GM12878 (cell line): ENCODE results near the gene ESPL1. TPM values are rescaled to one million over a fixed set of nuclear protein-coding genes. Genes with fewer than 3 reads are reported as not detected.

ENCODE experiments used
- ATAC-seq: fragments of 200-7000 bp; cut with Tn5 transposase; 3 replicates; pipeline ENCODE4 v1.9.1; 2020; ENCODE audit warnings: mild to moderate bottlenecking, moderate library complexity
- BruUV-seq: library from RNA; stranded (reverse); fragments of 400-500 nt; replicated peaks from 2 replicates; lab custom pipeline; 2021; lab: Mats Ljungman, UMichigan
- CTCF ChIA-PET: fragments of 300-600 bp; sonication (Branson Sonifier 250); formaldehyde crosslinking; extraction: SDS; loops from one replicate; lab custom pipeline; 2021; ENCODE audit warnings: inconsistent platforms; lab: Yijun Ruan, JAX
- POLR2A ChIA-PET: fragments of 350-600 bp; formaldehyde crosslinking; extraction: SDS; loops from one replicate; lab custom pipeline; 2021; ENCODE audit warnings: inconsistent platforms; lab: Charles Lee
- RAD21 ChIA-PET: fragments of 300-600 bp; sonication (Branson Sonifier 250); formaldehyde crosslinking; loops from one replicate; lab custom pipeline; 2023; ENCODE audit warnings: antibody characterized with exemption; ENCODE audit not compliant: unreplicated experiment; lab: Charles Lee
- SMC1A ChIA-PET: fragments of 300-600 bp; sonication (Branson Sonifier 250); formaldehyde crosslinking; loops from one replicate; lab custom pipeline; 2023; ENCODE audit not compliant: unreplicated experiment, uncharacterized antibody; lab: Charles Lee
- DNase-seq: peaks from one replicate; pipeline ENCODE4 v3.0.0-alpha.2; 2011; ENCODE audit warnings: low read depth, low spot score
- FAIRE-seq: peaks from 3 replicates; lab custom pipeline; 2011; peaks lifted over from hg19 to GRCh38; lab: Jason Lieb, UNC
- H2AFZ ChIP-seq: 2 replicates; pipeline ENCODE4 v1.6.0; 2011; ENCODE audit warnings: low read depth, low read length, control low read depth; ENCODE audit not compliant: control insufficient read depth
- H3K27ac ChIP-seq: 2 replicates; pipeline ENCODE4 v1.5.1; 2011; ENCODE audit warnings: control low read depth; ENCODE audit not compliant: control insufficient read depth, insufficient read depth
- H3K27me3 ChIP-seq, 2 experiments: replicated peaks in 1 of 2; 2 replicates each; pipeline versions ENCODE4 v1.6.0 to v1.6.1; 2011; ENCODE audit warnings: low read length in 1 of 2; ENCODE audit not compliant: control insufficient read depth in 2 of 2, insufficient read depth in 2 of 2
- H3K36me3 ChIP-seq, 2 experiments: 2 replicates each; pipeline ENCODE4 v1.5.1; 2011; ENCODE audit warnings: low read length in 1 of 2; ENCODE audit not compliant: control insufficient read depth in 2 of 2, insufficient read depth in 2 of 2
- H3K4me1 ChIP-seq: 2 replicates; pipeline ENCODE4 v1.6.1; 2011; ENCODE audit warnings: mild to moderate bottlenecking, low read length, moderate library complexity, mixed read lengths; ENCODE audit not compliant: control insufficient read depth, insufficient read depth
- H3K4me2 ChIP-seq: 2 replicates; pipeline ENCODE4 v1.6.0; 2011; ENCODE audit warnings: control low read depth; ENCODE audit not compliant: control insufficient read depth, insufficient read depth
- H3K4me3 ChIP-seq: fragments of 200-600 bp; sonication (generic); 2 replicates; pipeline ENCODE4 v1.5.1; 2016
- H3K79me2 ChIP-seq: 2 replicates; pipeline ENCODE4 v1.6.0; 2011; ENCODE audit warnings: low read length; ENCODE audit not compliant: control insufficient read depth, insufficient read depth
- H3K9ac ChIP-seq: 2 replicates; pipeline ENCODE4 v1.8.0; 2011; ENCODE audit warnings: low read length, control low read depth, mixed read lengths; ENCODE audit not compliant: control insufficient read depth, insufficient read depth
- H3K9me3 ChIP-seq: replicated peaks from 3 replicates; pipeline ENCODE4 v1.5.1; 2011; ENCODE audit warnings: mild to moderate bottlenecking, low read length; ENCODE audit not compliant: control insufficient read depth, insufficient read depth
- H4K20me1 ChIP-seq: 2 replicates; pipeline ENCODE4 v1.6.0; 2011; ENCODE audit not compliant: control insufficient read depth, insufficient read depth
- ATF3 ChIP-seq: IDR thresholded peaks from 2 replicates; pipeline ENCODE4 v1.6.1; 2011; ENCODE audit warnings: low read depth, mild to moderate bottlenecking, low read length, moderate library complexity, borderline replicate concordance; ENCODE audit errors: extremely low read depth
- BMI1 ChIP-seq: fragments of 450-650 bp; IDR thresholded peaks from 2 replicates; pipeline ENCODE4 v1.6.1; 2016; ENCODE audit warnings: mild to moderate bottlenecking, moderate library complexity, borderline replicate concordance
- CREB1 ChIP-seq: IDR thresholded peaks from 2 replicates; pipeline ENCODE4 v1.6.1; 2012; ENCODE audit warnings: low read depth, mild to moderate bottlenecking, inconsistent platforms
- HDAC6 ChIP-seq: fragments of 200-600 bp; sonication (generic); IDR thresholded peaks from one replicate; pipeline ENCODE4 v1.8.0; 2017; ENCODE audit warnings: antibody characterized with exemption; ENCODE audit not compliant: unreplicated experiment
- IRF4 ChIP-seq: IDR thresholded peaks from 2 replicates; pipeline ENCODE4 v1.6.1; 2011; ENCODE audit warnings: low read depth, low read length
- MXI1 ChIP-seq: fragments of 150-350 bp; IDR thresholded peaks from 2 replicates; pipeline ENCODE4 v1.6.1; 2011; ENCODE audit warnings: low read depth, mild to moderate bottlenecking, inconsistent platforms, low read length, improper control_type of control experiment
- POLR2AphosphoS5 ChIP-seq: IDR thresholded peaks from 2 replicates; pipeline ENCODE4 v1.6.1; 2011; ENCODE audit warnings: mild to moderate bottlenecking, low read length, inconsistent platforms
- PRDM15 ChIP-seq: fragments of 450-650 bp; formaldehyde crosslinking; IDR thresholded peaks from 2 replicates; pipeline ENCODE4 v1.4.0; 2020; ENCODE audit warnings: mild to moderate bottlenecking, moderate library complexity
- TCF7 ChIP-seq: IDR thresholded peaks from 2 replicates; pipeline ENCODE4 v1.6.1; 2014; ENCODE audit warnings: antibody characterized with exemption, borderline replicate concordance
- ZSCAN29 ChIP-seq: fragments of 450-650 bp; IDR thresholded peaks from 2 replicates; pipeline ENCODE4 v1.6.1; 2017; ENCODE audit warnings: mild to moderate bottlenecking, moderate library complexity
- WGBS: methylation state at CpG from one replicate; pipeline ENCODE4 v1.1.6; 2016; ENCODE audit warnings: low lambda C conversion rate; ENCODE audit not compliant: insufficient replicate concordance, insufficient coverage; ENCODE audit errors: missing lambda C conversion rate; 5-methylcytosine and 5-hydroxymethylcytosine counted together
- in situ Hi-C: fragments of 300-500 bp; cut with MboI; formaldehyde crosslinking; loops from 9 replicates; pipeline ENCODE4 v1.14.3; 2018; ENCODE audit warnings: mixed read lengths
- intact Hi-C: fragments of 100-400 bp; cut with micrococcal nuclease; formaldehyde crosslinking; loops from one replicate; pipeline ENCODE4 v1.14.2; 2022; ENCODE audit not compliant: unreplicated experiment
- polyA plus RNA-seq, 11 experiments: library from polyadenylated mRNA; depleted of rRNA in 4 of 11; unstranded in 6 of 11; stranded (reverse) in 5 of 11; fragments of >200 nt; fragmentation: Nextera tagmentation in 4 of 11; fragmentation: Illumina TruSeq in 1 of 11; extraction: Ambion mirVana in 4 of 11; extraction: Trizol in 1 of 11; gene quantifications; 1 replicate in 1 of 11; 2 replicates in 10 of 11; pipeline versions ENCODE4 v1.2.1 to v1.2.3, GENCODE V29; 2011 to 2016; ENCODE audit warnings: inconsistent platforms in 2 of 11, missing spikeins in 2 of 11, low read depth in 1 of 11
- total RNA-seq, 4 experiments: library from RNA; depleted of rRNA in 3 of 4; stranded (reverse); fragments of >200 nt in 3 of 4; fragmentation: Illumina TruSeq in 1 of 4; extraction: Trizol in 1 of 4; gene quantifications; 2 replicates each; pipeline versions ENCODE4 v1.2.1 to v1.2.3, GENCODE V29; 2013 to 2021

Gene ESPL1
- total and polyA plus RNA-seq, 10 of the 15 experiments (the other 5 are each of a cell fraction or from before 2014, with no cell fraction given), result 2.1 to 61.9 (median 21.2) TPM

GRCh38 chr12:53222806-53223261, 45.3 kb upstream of the ESPL1 start:
- no peak for DNase-seq
- in situ Hi-C loops (no loop called here), intact Hi-C loops (loop anchor here (5.0 kb wide), 1 partner anchor 44 kb away; the partner anchor contains the start of gene ESPL1)
- FAIRE-seq, result no peak
- Histone ChIP-seq H4K20me1 (no peaks in the 10 kb centered on the region), H3K79me2 (peaks cover 4% of the 10 kb centered on the region; the same call in 1 of the 2 replicates), H3K4me3 (no peak overlapping the region), H3K9me3 (no peaks in the 10 kb centered on the region), H3K27me3 (no peaks in the 10 kb centered on the region), H3K9ac (no peak overlapping the region), H3K36me3 (no peaks in the 10 kb centered on the region), H3K27ac (no peak overlapping the region), H3K4me2 (peak overlapping the region; percentile 90; the same call in 1 of the 2 replicates), H3K4me1 (peaks cover 19% of the 10 kb centered on the region), H2AFZ (no peak overlapping the region)
- ChIA-PET SMC1A (interaction anchor here (0.7 kb wide), 2 partner anchors 36 to 218 kb away, joined by 3 read pairs; no protein-coding TSS in a partner anchor), CTCF (interaction anchor here (0.7 to 1.1 kb wide), 2 partner anchors 45 to 62 kb away, joined by 3 read pairs; no protein-coding TSS in a partner anchor), RAD21 (interaction anchor here (1.3 to 1.8 kb wide), 2 partner anchors 28 to 98 kb away, joined by 3 to 4 read pairs; partner anchors contain the start of gene AAAS), POLR2A (interaction anchor here (1.0 to 1.2 kb wide), 2 partner anchors 18 to 157 kb away, joined by 3 read pairs; no protein-coding TSS in a partner anchor)
- ATAC-seq, result no peak
- BruUV-seq, result no TSS peak
- WGBS, result 77% methylated on average over 4 of the region's 4 CpGs
- TF ChIP-seq MXI1 (no peak), HDAC6 (no peak), BMI1 (no peak), CREB1 (no peak)

- H3K27ac ChIP-seq, result no peak overlapping the region
- ChIA-PET SMC1A (interaction anchor here (0.7 to 1.1 kb wide), 2 partner anchors 37 to 44 kb away, joined by 3 to 4 read pairs; partner anchors contain the start of gene ESPL1), POLR2A (interaction anchor here (0.6 to 1.2 kb wide), 3 partner anchors 19 to 156 kb away, joined by 3 read pairs; no protein-coding TSS in a partner anchor), CTCF (interaction anchor here (0.7 to 1.1 kb wide), 2 partner anchors 44 to 63 kb away, joined by 3 read pairs; no protein-coding TSS in a partner anchor), RAD21 (interaction anchor here (1.3 to 1.8 kb wide), 2 partner anchors 28 to 98 kb away, joined by 3 to 4 read pairs; partner anchors contain the start of gene AAAS)
- H3K27me3 ChIP-seq, result no peaks in the 10 kb centered on the region
- FAIRE-seq (no peak), DNase-seq (no peak), ATAC-seq (no peak)
- no peaks in the 10 kb centered on the region for H4K20me1 ChIP-seq
- no peaks in the 10 kb centered on the region for H3K9me3 ChIP-seq
- no peak overlapping the region for H2AFZ ChIP-seq
- BruUV-seq, result no TSS peak
- intact Hi-C loops, result loop anchor here (5.0 kb wide), 1 partner anchor 44 kb away; the partner anchor contains the start of gene ESPL1
- H3K9ac ChIP-seq, result no peak overlapping the region
- H3K4me1 ChIP-seq, result peaks cover 17% of the 10 kb centered on the region
- peaks cover 4% of the 10 kb centered on the region; the same call in 1 of the 2 replicates for H3K79me2 ChIP-seq
- no peaks in the 10 kb centered on the region for H3K36me3 ChIP-seq
- WGBS, result 81% methylated on average over 3 of the region's 16 CpGs
- H3K4me3 ChIP-seq, result no peak overlapping the region
- no peak overlapping the region for H3K4me2 ChIP-seq
- in situ Hi-C loops, result no loop called here
- TF ChIP-seq ZSCAN29 (no peak), POLR2AphosphoS5 (no peak), PRDM15 (CRISPR knock-in tag) (no peak), TCF7 (no peak), ATF3 (no peak), IRF4 (no peak)
Measured at GRCh38 chr12:53223389-53224060, 44.6 kb upstream of the ESPL1 start.
